Smooth muscle cell (in vitro differentiated cells): ENCODE results near the gene G2E3. TPM values are rescaled to one million over a fixed set of nuclear protein-coding genes. Genes with fewer than 3 reads are reported as not detected.

Experiments
- DNase-seq: peaks from one replicate; lab custom pipeline; 2025; ENCODE audit not compliant: unreplicated experiment; lab: John Stamatoyannopoulos, UW
- H2AFZ ChIP-seq: fragments of 200-600 bp; sonication (generic); 2 replicates; pipeline ENCODE4 v1.6.0; 2016; ENCODE audit warnings: antibody characterized with exemption, low read depth, mild to moderate bottlenecking
- H3F3A ChIP-seq: fragments of 200-600 bp; sonication (generic); 2 replicates; pipeline ENCODE4 v1.6.0; 2017; ENCODE audit warnings: antibody characterized with exemption, low read depth
- H3K27ac ChIP-seq: fragments of 200-600 bp; sonication (generic); 2 replicates; pipeline ENCODE4 v1.5.1; 2016; ENCODE audit warnings: low read depth, mild to moderate bottlenecking
- H3K27me3 ChIP-seq: fragments of 200-600 bp; sonication (generic); 2 replicates; pipeline ENCODE4 v1.6.1; 2016; ENCODE audit warnings: low read depth, mild to moderate bottlenecking
- H3K36me3 ChIP-seq: fragments of 200-600 bp; sonication (generic); 2 replicates; pipeline ENCODE4 v1.5.1; 2016; ENCODE audit warnings: low read depth
- H3K4me1 ChIP-seq: fragments of 200-600 bp; sonication (generic); 2 replicates; pipeline ENCODE4 v1.5.1; 2016; ENCODE audit warnings: low read depth
- H3K4me2 ChIP-seq: fragments of 200-600 bp; sonication (generic); 2 replicates; pipeline ENCODE4 v1.6.0; 2016; ENCODE audit warnings: mild to moderate bottlenecking
- H3K4me3 ChIP-seq: fragments of 200-600 bp; sonication (generic); 2 replicates; pipeline ENCODE4 v1.5.1; 2016; ENCODE audit warnings: mild to moderate bottlenecking
- H3K79me2 ChIP-seq: fragments of 200-600 bp; sonication (generic); 2 replicates; pipeline ENCODE4 v1.6.0; 2016; ENCODE audit warnings: low read depth, mild to moderate bottlenecking
- H3K9ac ChIP-seq: fragments of 200-600 bp; sonication (generic); 2 replicates; pipeline ENCODE4 v1.6.0; 2016; ENCODE audit warnings: low read depth
- H3K9me3 ChIP-seq: fragments of 200-600 bp; sonication (generic); replicated peaks from 2 replicates; pipeline ENCODE4 v1.5.1; 2016; ENCODE audit warnings: low read depth
- H4K20me1 ChIP-seq: fragments of 200-600 bp; sonication (generic); 2 replicates; pipeline ENCODE4 v1.6.0; 2016; ENCODE audit warnings: low read depth
- WGBS: methylation state at CpG from one replicate; pipeline ENCODE4 v1.1.7; 2016; ENCODE audit warnings: low lambda C conversion rate; 5-methylcytosine and 5-hydroxymethylcytosine counted together
- polyA plus RNA-seq: library from polyadenylated mRNA; unstranded; fragments of >200 nt; fragmentation: Nextera tagmentation; extraction: Ambion mirVana; gene quantifications from 2 replicates; pipeline ENCODE4 v1.2.1, GENCODE V29; 2016
- total RNA-seq: library from RNA; depleted of rRNA; stranded (reverse); fragments of >200 nt; gene quantifications from 2 replicates; pipeline ENCODE4 v1.2.3, GENCODE V29; 2014
- TF ChIP-seq, protein P1 (sequence below): fragments of 200-600 bp; sonication (generic); IDR thresholded peaks from 2 replicates; pipeline ENCODE4 v1.5.1; 2017; ENCODE audit warnings: borderline replicate concordance, mild to moderate bottlenecking, antibody characterized with exemption; ENCODE audit not compliant: insufficient read depth, poor library complexity, severe bottlenecking

The G2E3 gene
- total and polyA plus RNA-seq, 2 experiments from 2014 or later = 15.2 to 25.1 TPM

DNA sequence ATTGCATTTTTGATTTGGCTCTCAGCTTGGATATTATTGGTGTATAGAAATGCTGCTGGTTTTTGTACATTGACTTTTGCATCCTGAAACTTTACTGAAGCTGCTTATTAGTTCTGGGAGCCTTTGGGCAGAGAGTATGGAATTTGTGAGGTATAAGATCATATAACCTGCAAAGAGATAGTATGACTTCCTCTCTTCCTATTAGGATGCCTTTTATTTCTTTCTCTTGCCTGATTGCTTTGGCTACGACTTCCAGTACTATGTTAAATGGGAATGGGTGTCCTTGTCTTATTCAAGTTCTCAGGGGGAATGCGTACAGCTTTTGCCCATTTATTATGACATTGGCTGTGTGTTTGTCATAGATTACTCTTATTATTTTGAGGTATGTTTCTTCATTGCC is 86.6 kb downstream of the G2E3 start:
- no peaks in the 10 kb centered on the region for H3F3A ChIP-seq
- no peaks in the 10 kb centered on the region for H3K9me3 ChIP-seq
- H3K27ac ChIP-seq = no peak overlapping the region
- no peaks in the 10 kb centered on the region for H3K27me3 ChIP-seq
- no peak overlapping the region for H3K4me2 ChIP-seq
- no peak for DNase-seq
- H3K4me3 ChIP-seq = no peak overlapping the region
- peaks cover 49% of the 10 kb centered on the region for H3K36me3 ChIP-seq
- no peaks in the 10 kb centered on the region for H3K4me1 ChIP-seq
- peaks cover 58% of the 10 kb centered on the region for H3K79me2 ChIP-seq
- TF ChIP-seq, protein P1, sequence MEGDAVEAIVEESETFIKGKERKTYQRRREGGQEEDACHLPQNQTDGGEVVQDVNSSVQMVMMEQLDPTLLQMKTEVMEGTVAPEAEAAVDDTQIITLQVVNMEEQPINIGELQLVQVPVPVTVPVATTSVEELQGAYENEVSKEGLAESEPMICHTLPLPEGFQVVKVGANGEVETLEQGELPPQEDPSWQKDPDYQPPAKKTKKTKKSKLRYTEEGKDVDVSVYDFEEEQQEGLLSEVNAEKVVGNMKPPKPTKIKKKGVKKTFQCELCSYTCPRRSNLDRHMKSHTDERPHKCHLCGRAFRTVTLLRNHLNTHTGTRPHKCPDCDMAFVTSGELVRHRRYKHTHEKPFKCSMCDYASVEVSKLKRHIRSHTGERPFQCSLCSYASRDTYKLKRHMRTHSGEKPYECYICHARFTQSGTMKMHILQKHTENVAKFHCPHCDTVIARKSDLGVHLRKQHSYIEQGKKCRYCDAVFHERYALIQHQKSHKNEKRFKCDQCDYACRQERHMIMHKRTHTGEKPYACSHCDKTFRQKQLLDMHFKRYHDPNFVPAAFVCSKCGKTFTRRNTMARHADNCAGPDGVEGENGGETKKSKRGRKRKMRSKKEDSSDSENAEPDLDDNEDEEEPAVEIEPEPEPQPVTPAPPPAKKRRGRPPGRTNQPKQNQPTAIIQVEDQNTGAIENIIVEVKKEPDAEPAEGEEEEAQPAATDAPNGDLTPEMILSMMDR = no peak
- H4K20me1 ChIP-seq = peaks cover 45% of the 10 kb centered on the region
- no peak overlapping the region for H3K9ac ChIP-seq
- 100% methylated on average over 2 of the region's 2 CpGs for WGBS
- no peak overlapping the region for H2AFZ ChIP-seq

- Histone ChIP-seq H4K20me1 (peaks cover 45% of the 10 kb centered on the region), H3K9me3 (no peaks in the 10 kb centered on the region), H3K4me1 (no peaks in the 10 kb centered on the region), H3K36me3 (peaks cover 54% of the 10 kb centered on the region), H3K79me2 (peaks cover 38% of the 10 kb centered on the region), H2AFZ (no peak overlapping the region), H3K27ac (no peak overlapping the region), H3K27me3 (no peaks in the 10 kb centered on the region), H3K4me3 (no peak overlapping the region), H3K9ac (no peak overlapping the region), H3K4me2 (no peak overlapping the region), H3F3A (no peaks in the 10 kb centered on the region)
- TF ChIP-seq, protein P1 = no peak
- DNase-seq = no peak
- WGBS = 97% methylated on average over 2 of the region's 2 CpGs
These were observed 89.5 kb downstream of the G2E3 start for GRCh38 chr14:30648471-30648870.

DNA sequence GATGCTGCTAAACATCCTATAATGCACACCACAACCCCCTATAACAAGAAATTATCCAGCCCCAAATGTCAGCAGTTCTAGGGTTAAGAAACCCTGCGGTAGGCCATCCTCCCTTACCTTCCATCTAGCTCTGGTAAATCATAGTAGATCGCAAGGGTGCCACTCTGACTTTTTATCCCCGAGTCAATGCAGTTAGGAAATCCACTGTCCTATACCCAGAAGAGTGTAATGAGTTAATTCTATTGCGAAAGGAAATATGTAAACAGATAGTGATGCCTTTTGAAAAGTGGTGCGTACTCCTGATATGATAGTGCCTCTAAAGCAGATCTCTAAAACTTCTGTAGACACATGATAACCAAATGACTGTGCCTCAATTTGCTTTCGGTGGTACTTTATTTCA is 93.0 kb downstream of the G2E3 start:
- TF ChIP-seq, protein P1 = no peak
- H3K9me3 ChIP-seq = no peaks in the 10 kb centered on the region
- no peaks in the 10 kb centered on the region for H3K27me3 ChIP-seq
- peaks cover 42% of the 10 kb centered on the region for H3K36me3 ChIP-seq
- no peak overlapping the region for H3K9ac ChIP-seq
- WGBS = 85% methylated on average over 6 of the region's 6 CpGs
- DNase-seq = no peak
- no peak overlapping the region for H3K4me2 ChIP-seq
- H3K27ac ChIP-seq = no peak overlapping the region
- no peak overlapping the region for H2AFZ ChIP-seq
- H3K4me3 ChIP-seq = no peak overlapping the region
- no peaks in the 10 kb centered on the region for H3K4me1 ChIP-seq
- no peaks in the 10 kb centered on the region for H3F3A ChIP-seq
- H4K20me1 ChIP-seq = peaks cover 33% of the 10 kb centered on the region
- peaks cover 6% of the 10 kb centered on the region for H3K79me2 ChIP-seq

DNA sequence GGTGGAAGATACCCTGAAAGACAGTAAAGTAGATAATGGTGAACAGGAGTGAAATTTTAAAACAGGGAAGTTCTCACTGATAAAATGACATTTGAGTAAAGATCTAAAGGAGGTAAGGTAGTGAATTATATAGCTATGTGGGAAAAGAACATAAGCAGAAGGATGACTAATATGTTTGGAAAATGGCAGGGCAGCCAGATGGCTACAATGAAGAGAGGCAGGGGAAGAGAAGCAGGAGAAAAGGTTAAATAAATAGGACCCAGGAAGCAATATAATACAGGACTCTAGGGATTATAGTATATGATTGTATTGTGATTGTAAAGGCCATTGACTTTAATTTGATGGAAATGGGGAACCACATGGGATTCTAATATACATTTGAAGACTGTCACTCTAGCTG is 96.2 kb downstream of the G2E3 start:
- Histone ChIP-seq H3K4me1 (no peaks in the 10 kb centered on the region), H3K36me3 (peaks cover 29% of the 10 kb centered on the region), H3K79me2 (peaks cover 7% of the 10 kb centered on the region), H3K4me3 (no peak overlapping the region), H3K27me3 (no peaks in the 10 kb centered on the region), H3F3A (no peaks in the 10 kb centered on the region), H3K9ac (no peak overlapping the region), H3K27ac (no peak overlapping the region), H4K20me1 (peaks cover 41% of the 10 kb centered on the region), H2AFZ (no peak overlapping the region), H3K9me3 (no peaks in the 10 kb centered on the region), H3K4me2 (no peak overlapping the region)
- TF ChIP-seq, protein P1 = no peak
- DNase-seq = no peak
